ENCODE data around the gene MCCC1.
"Not testable (repeated sequence)": the region's sequence is repeated elsewhere in the genome, so short reads cannot be mapped to it uniquely, and the experiment has no call there.

Gene MCCC1

GRCh38 chr3:183013074-183013473 lies 86.2 kb downstream of the MCCC1 start:
- no peak overlapping the region for H3K9ac ChIP-seq (ENCODE audit: low read length)
- H3K4me3 ChIP-seq (ENCODE audit: low read length), result no peak overlapping the region
- no peaks in the 10 kb centered on the region for H3K27me3 ChIP-seq (ENCODE audit: control insufficient read depth, insufficient read depth, low read length)
- peaks cover 9% of the 10 kb centered on the region for H3K36me3 ChIP-seq (ENCODE audit: control insufficient read depth, low read depth, low read length)
- no peak overlapping the region for H3K27ac ChIP-seq (ENCODE audit: low read length)
- peaks cover 3% of the 10 kb centered on the region for H3K4me1 ChIP-seq (ENCODE audit: control insufficient read depth, low read depth, low read length)
- no peaks in the 10 kb centered on the region for H3K9me3 ChIP-seq (ENCODE audit: control insufficient read depth, low read depth, low read length)

- Histone ChIP-seq H3K27ac (ENCODE audit: low read length) (no peak overlapping the region), H3K4me1 (ENCODE audit: control insufficient read depth, low read depth, low read length) (peaks cover 12% of the 10 kb centered on the region), H3K9ac (ENCODE audit: low read length) (no peak overlapping the region), H3K9me3 (ENCODE audit: control insufficient read depth, low read depth, low read length) (no peaks in the 10 kb centered on the region), H3K36me3 (ENCODE audit: control insufficient read depth, low read depth, low read length) (no peaks in the 10 kb centered on the region), H3K27me3 (ENCODE audit: control insufficient read depth, insufficient read depth, low read length) (no peaks in the 10 kb centered on the region), H3K4me3 (ENCODE audit: low read length) (no peak overlapping the region)
These were observed 90.5 kb downstream of the MCCC1 start for GRCh38 chr3:183008800-183009199.

GRCh38 chr3:183008303-183008702 lies 91.0 kb downstream of the MCCC1 start:
- Histone ChIP-seq H3K27me3 (ENCODE audit: control insufficient read depth, insufficient read depth, low read length) (no peaks in the 10 kb centered on the region), H3K4me1 (ENCODE audit: control insufficient read depth, low read depth, low read length) (peaks cover 11% of the 10 kb centered on the region), H3K9me3 (ENCODE audit: control insufficient read depth, low read depth, low read length) (no peaks in the 10 kb centered on the region), H3K27ac (ENCODE audit: low read length) (no peak overlapping the region), H3K4me3 (ENCODE audit: low read length) (no peak overlapping the region), H3K9ac (ENCODE audit: low read length) (no peak overlapping the region), H3K36me3 (ENCODE audit: control insufficient read depth, low read depth, low read length) (no peaks in the 10 kb centered on the region)

GRCh38 chr3:183006396-183007002 lies 92.8 kb downstream of the MCCC1 start:
- no peak overlapping the region for H3K9ac ChIP-seq (ENCODE audit: low read length)
- no peaks in the 10 kb centered on the region for H3K27me3 ChIP-seq (ENCODE audit: control insufficient read depth, insufficient read depth, low read length)
- peaks cover 9% of the 10 kb centered on the region for H3K4me1 ChIP-seq (ENCODE audit: control insufficient read depth, low read depth, low read length)
- H3K27ac ChIP-seq (ENCODE audit: low read length), result no peak overlapping the region
- no peak overlapping the region for H3K4me3 ChIP-seq (ENCODE audit: low read length)
- no peaks in the 10 kb centered on the region for H3K36me3 ChIP-seq (ENCODE audit: control insufficient read depth, low read depth, low read length)
- H3K9me3 ChIP-seq (ENCODE audit: control insufficient read depth, low read depth, low read length), result no peaks in the 10 kb centered on the region

- H3K9me3 ChIP-seq (ENCODE audit: control insufficient read depth, low read depth, low read length), result no peaks in the 10 kb centered on the region
- H3K4me3 ChIP-seq (ENCODE audit: low read length), result no peak overlapping the region
- no peak overlapping the region for H3K9ac ChIP-seq (ENCODE audit: low read length)
- no peak overlapping the region for H3K27ac ChIP-seq (ENCODE audit: low read length)
- H3K27me3 ChIP-seq (ENCODE audit: control insufficient read depth, insufficient read depth, low read length), result no peaks in the 10 kb centered on the region
- H3K4me1 ChIP-seq (ENCODE audit: control insufficient read depth, low read depth, low read length), result no peaks in the 10 kb centered on the region
- no peaks in the 10 kb centered on the region for H3K36me3 ChIP-seq (ENCODE audit: control insufficient read depth, low read depth, low read length)
These were observed 99.5 kb downstream of the MCCC1 start for GRCh38 chr3:182999767-183000166.

GRCh38 chr3:182993486-182994201 lies 105.7 kb downstream of the MCCC1 start:
- not testable (repeated sequence) for H3K27ac ChIP-seq (ENCODE audit: low read length); H3K4me3 ChIP-seq (ENCODE audit: low read length); H3K9me3 ChIP-seq (ENCODE audit: control insufficient read depth, low read depth, low read length); H3K9ac ChIP-seq (ENCODE audit: low read length); H3K27me3 ChIP-seq (ENCODE audit: control insufficient read depth, insufficient read depth, low read length); H3K4me1 ChIP-seq (ENCODE audit: control insufficient read depth, low read depth, low read length); H3K36me3 ChIP-seq (ENCODE audit: control insufficient read depth, low read depth, low read length)

- no peaks in the 10 kb centered on the region for H3K4me1 ChIP-seq (ENCODE audit: control insufficient read depth, low read depth, low read length)
- H3K4me3 ChIP-seq (ENCODE audit: low read length), result no peak overlapping the region
- no peaks in the 10 kb centered on the region for H3K9me3 ChIP-seq (ENCODE audit: control insufficient read depth, low read depth, low read length)
These were observed 109.7 kb downstream of the MCCC1 start for GRCh38 chr3:182989566-182989965.

GRCh38 chr3:182986021-182986420 lies 113.3 kb downstream of the MCCC1 start:
- Histone ChIP-seq H3K9me3 (ENCODE audit: control insufficient read depth, low read depth, low read length) (no peaks in the 10 kb centered on the region), H3K4me1 (ENCODE audit: control insufficient read depth, low read depth, low read length) (peaks cover under 1% of the 10 kb centered on the region), H3K27me3 (ENCODE audit: control insufficient read depth, insufficient read depth, low read length) (no peaks in the 10 kb centered on the region), H3K27ac (ENCODE audit: low read length) (no peak overlapping the region), H3K9ac (ENCODE audit: low read length) (no peak overlapping the region), H3K36me3 (ENCODE audit: control insufficient read depth, low read depth, low read length) (no peaks in the 10 kb centered on the region), H3K4me3 (ENCODE audit: low read length) (no peak overlapping the region)

More at GRCh38 chr3:182989566-182989965, 109.7 kb downstream of the MCCC1 start:
- Histone ChIP-seq H3K9ac (ENCODE audit: low read length) (no peak overlapping the region), H3K27me3 (ENCODE audit: control insufficient read depth, insufficient read depth, low read length) (no peaks in the 10 kb centered on the region), H3K36me3 (ENCODE audit: control insufficient read depth, low read depth, low read length) (no peaks in the 10 kb centered on the region), H3K27ac (ENCODE audit: low read length) (no peak overlapping the region)

GRCh38 chr3:182983876-182984275 lies 115.4 kb downstream of the MCCC1 start:
- Histone ChIP-seq H3K36me3 (ENCODE audit: control insufficient read depth, low read depth, low read length) (no peaks in the 10 kb centered on the region), H3K9me3 (ENCODE audit: control insufficient read depth, low read depth, low read length) (no peaks in the 10 kb centered on the region), H3K4me3 (ENCODE audit: low read length) (no peak overlapping the region), H3K4me1 (ENCODE audit: control insufficient read depth, low read depth, low read length) (peaks cover 8% of the 10 kb centered on the region), H3K27ac (ENCODE audit: low read length) (no peak overlapping the region), H3K27me3 (ENCODE audit: control insufficient read depth, insufficient read depth, low read length) (no peaks in the 10 kb centered on the region), H3K9ac (ENCODE audit: low read length) (no peak overlapping the region)

GRCh38 chr3:182981038-182981380 lies 118.3 kb downstream of the MCCC1 start:
- peak overlapping the region; percentile 5 for H3K9ac ChIP-seq (ENCODE audit: low read length)
- no peak overlapping the region for H3K27ac ChIP-seq (ENCODE audit: low read length)
- peaks cover 14% of the 10 kb centered on the region for H3K4me1 ChIP-seq (ENCODE audit: control insufficient read depth, low read depth, low read length)
- no peaks in the 10 kb centered on the region for H3K27me3 ChIP-seq (ENCODE audit: control insufficient read depth, insufficient read depth, low read length)
- no peaks in the 10 kb centered on the region for H3K9me3 ChIP-seq (ENCODE audit: control insufficient read depth, low read depth, low read length)
- H3K36me3 ChIP-seq (ENCODE audit: control insufficient read depth, low read depth, low read length), result no peaks in the 10 kb centered on the region
- peak overlapping the region; percentile 60 for H3K4me3 ChIP-seq (ENCODE audit: low read length)

- H3K27me3 ChIP-seq (ENCODE audit: control insufficient read depth, insufficient read depth, low read length), result no peaks in the 10 kb centered on the region
- H3K27ac ChIP-seq (ENCODE audit: low read length), result no peak within 1 kb of the TSS
- no peaks in the 10 kb centered on the region for H3K9me3 ChIP-seq (ENCODE audit: control insufficient read depth, low read depth, low read length)
- no peaks in the 10 kb centered on the region for H3K36me3 ChIP-seq (ENCODE audit: control insufficient read depth, low read depth, low read length)
- H3K4me1 ChIP-seq (ENCODE audit: control insufficient read depth, low read depth, low read length), result peaks cover 19% of the 10 kb centered on the region
- H3K4me3 ChIP-seq (ENCODE audit: low read length), result peak within 1 kb of the TSS; percentile 96
- H3K9ac ChIP-seq (ENCODE audit: low read length), result peak within 1 kb of the TSS; percentile 84
These were observed 118.9 kb downstream of the MCCC1 start, which contains the start of gene DCUN1D1 for GRCh38 chr3:182980204-182981037. Gene DCUN1D1, minus strand, starts transcription at chr3:182980538. Its CDS starts 49 bp downstream, at chr3:182980489.
